ENCODE measurements around the gene SDSL. TPM values are rescaled to one million over a fixed set of nuclear protein-coding genes. Genes with fewer than 3 reads are reported as not detected.

Gene SDSL
- total RNA-seq, 1 donor from 2014 or later, result 10.7 TPM

- Histone ChIP-seq H3K9me3 (no peaks in the 10 kb centered on the region), H3K27ac (no peak overlapping the region), H3K4me1 (peaks cover 31% of the 10 kb centered on the region), H3K27me3 (peaks cover 99% of the 10 kb centered on the region), H3K36me3 (no peaks in the 10 kb centered on the region), H3K4me3 (no peak overlapping the region)
- ATAC-seq, result no peak
- no peak for TF ChIP-seq CTCF (IDR thresholded peaks at IDR 0.05)
- no peak for DNase-seq
- intact Hi-C loops (cut with DNase I), result loop anchor here (10.0 kb wide), 1 partner anchor 448 kb away; no protein-coding TSS in a partner anchor
Observed at GRCh38 chr12:113466454-113467141, 44.4 kb downstream of the SDSL start.

GRCh38 chr12:113467142-113467501 is 44.9 kb downstream of the SDSL start:
- DNase-seq, result no peak
- H3K27ac ChIP-seq, result no peak overlapping the region
- no peaks in the 10 kb centered on the region for H3K9me3 ChIP-seq
- intact Hi-C loops (cut with DNase I), result loop anchor here (10.0 kb wide), 1 partner anchor 448 kb away; no protein-coding TSS in a partner anchor
- no peak for ATAC-seq
- no peaks in the 10 kb centered on the region for H3K36me3 ChIP-seq
- TF ChIP-seq CTCF (IDR thresholded peaks at IDR 0.05), result no peak
- H3K4me1 ChIP-seq, result peaks cover 31% of the 10 kb centered on the region
- peak overlapping the region; percentile 33 for H3K4me3 ChIP-seq
- H3K27me3 ChIP-seq, result peaks cover 99% of the 10 kb centered on the region

GRCh38 chr12:113467502-113468364 is 45.6 kb downstream of the SDSL start:
- ATAC-seq, result no peak
- Histone ChIP-seq H3K9me3 (no peaks in the 10 kb centered on the region), H3K27me3 (peaks cover 100% of the 10 kb centered on the region), H3K4me1 (peaks cover 27% of the 10 kb centered on the region), H3K4me3 (peak overlapping the region; percentile 33), H3K36me3 (no peaks in the 10 kb centered on the region), H3K27ac (no peak overlapping the region)
- no peak for TF ChIP-seq CTCF (IDR thresholded peaks at IDR 0.05)
- intact Hi-C loops (cut with DNase I), result loop anchor here (10.0 kb wide), 1 partner anchor 447 kb away; no protein-coding TSS in a partner anchor
- peak; percentile 64 for DNase-seq

- Histone ChIP-seq H3K4me3 (no peak overlapping the region), H3K9me3 (no peaks in the 10 kb centered on the region), H3K36me3 (no peaks in the 10 kb centered on the region), H3K27me3 (peaks cover 100% of the 10 kb centered on the region), H3K4me1 (peaks cover 19% of the 10 kb centered on the region), H3K27ac (no peak overlapping the region)
- DNase-seq, result no peak
- no peak for TF ChIP-seq CTCF (IDR thresholded peaks at IDR 0.05)
- intact Hi-C loops (cut with DNase I), result loop anchor here (10.0 kb wide), 1 partner anchor 446 kb away; no protein-coding TSS in a partner anchor
- no peak for ATAC-seq
Observed at GRCh38 chr12:113468365-113469223, 46.4 kb downstream of the SDSL start.

- ATAC-seq (no peak), DNase-seq (no peak)
- peaks cover 100% of the 10 kb centered on the region for H3K27me3 ChIP-seq
- H3K4me1 ChIP-seq, result peaks cover 11% of the 10 kb centered on the region
- no peak overlapping the region for H3K27ac ChIP-seq
- H3K36me3 ChIP-seq, result no peaks in the 10 kb centered on the region
- intact Hi-C loops (cut with DNase I), result loop anchor here (10.0 kb wide), 1 partner anchor 445 kb away; no protein-coding TSS in a partner anchor
- no peak for TF ChIP-seq CTCF (IDR thresholded peaks at IDR 0.05)
- H3K9me3 ChIP-seq, result no peaks in the 10 kb centered on the region
- no peak overlapping the region for H3K4me3 ChIP-seq
Observed at GRCh38 chr12:113469224-113469948, 47.2 kb downstream of the SDSL start.

Measured in upper lobe of right lung (tissue), 1 donor.